HUES6 (cell line): ENCODE measurements around the gene MTHFS.

Experiments used
- H3K27ac ChIP-seq: 2 replicates; pipeline ENCODE4 v1.7.0; 2013; ENCODE audit warnings: low read depth, mild to moderate bottlenecking, low read length, inconsistent platforms
- H3K27me3 ChIP-seq: 2 replicates; pipeline ENCODE4 v1.6.1; 2013; ENCODE audit warnings: low read length; ENCODE audit not compliant: control insufficient read depth, insufficient read depth
- H3K36me3 ChIP-seq: 2 replicates; pipeline ENCODE4 v1.6.1; 2013; ENCODE audit warnings: low read length; ENCODE audit not compliant: control insufficient read depth, insufficient read depth
- H3K4me1 ChIP-seq: 2 replicates; pipeline ENCODE4 v1.6.1; 2013; ENCODE audit warnings: low read length; ENCODE audit not compliant: control insufficient read depth, insufficient read depth
- H3K4me3 ChIP-seq: 2 replicates; pipeline ENCODE4 v1.5.1; 2013; ENCODE audit warnings: low read depth, low read length
- H3K9ac ChIP-seq: one replicate; pipeline ENCODE4 v1.6.1; 2013; ENCODE audit warnings: mild to moderate bottlenecking, low read length
- H3K9me3 ChIP-seq: 2 replicates; pipeline ENCODE4 v1.6.1; 2013; ENCODE audit warnings: low read depth, low read length; ENCODE audit not compliant: control insufficient read depth, insufficient read depth

MTHFS gene

GRCh38 chr15:79897380-79897678 lies 515 bp upstream of the MTHFS start:
- peaks cover 14% of the 10 kb centered on the region for H3K4me1 ChIP-seq
- H3K36me3 ChIP-seq, result no peaks in the 10 kb centered on the region
- H3K27ac ChIP-seq, result peak overlapping the region; percentile 93
- H3K9ac ChIP-seq, result peak overlapping the region; percentile 96
- H3K4me3 ChIP-seq, result peak overlapping the region; percentile 91
- H3K9me3 ChIP-seq, result no peaks in the 10 kb centered on the region
- no peaks in the 10 kb centered on the region for H3K27me3 ChIP-seq

- peak overlapping the region; percentile 93 for H3K27ac ChIP-seq
- no peaks in the 10 kb centered on the region for H3K36me3 ChIP-seq
- peak overlapping the region; percentile 96 for H3K9ac ChIP-seq
- H3K4me3 ChIP-seq, result peak overlapping the region; percentile 91
- peaks cover 14% of the 10 kb centered on the region for H3K4me1 ChIP-seq
- H3K27me3 ChIP-seq, result no peaks in the 10 kb centered on the region
- no peaks in the 10 kb centered on the region for H3K9me3 ChIP-seq
Measured at GRCh38 chr15:79896131-79896633, 632 bp downstream of the MTHFS start.

GRCh38 chr15:79887054-79887930 lies 9.5 kb downstream of the MTHFS start:
- Histone ChIP-seq H3K4me1 (no peaks in the 10 kb centered on the region), H3K36me3 (peaks cover 45% of the 10 kb centered on the region), H3K9ac (no peak overlapping the region), H3K27me3 (no peaks in the 10 kb centered on the region), H3K27ac (no peak overlapping the region), H3K4me3 (no peak overlapping the region), H3K9me3 (no peaks in the 10 kb centered on the region)

- Histone ChIP-seq H3K9ac (no peak overlapping the region), H3K4me3 (no peak overlapping the region), H3K4me1 (no peaks in the 10 kb centered on the region), H3K9me3 (no peaks in the 10 kb centered on the region), H3K36me3 (peaks cover 55% of the 10 kb centered on the region), H3K27ac (no peak overlapping the region), H3K27me3 (no peaks in the 10 kb centered on the region)
Measured at GRCh38 chr15:79886124-79886523, 10.7 kb downstream of the MTHFS start.

GRCh38 chr15:79884204-79884596 lies 12.6 kb downstream of the MTHFS start:
- H3K36me3 ChIP-seq, result peaks cover 65% of the 10 kb centered on the region
- no peaks in the 10 kb centered on the region for H3K4me1 ChIP-seq
- H3K4me3 ChIP-seq, result no peak overlapping the region
- 0 out of 2 replicates have a peak, but pooled peaks cover 4% of the 10 kb centered on the region for H3K9me3 ChIP-seq
- no peaks in the 10 kb centered on the region for H3K27me3 ChIP-seq
- no peak overlapping the region for H3K9ac ChIP-seq
- no peak overlapping the region for H3K27ac ChIP-seq

GRCh38 chr15:79883579-79884203 lies 13.1 kb downstream of the MTHFS start:
- Histone ChIP-seq H3K27me3 (no peaks in the 10 kb centered on the region), H3K27ac (no peak overlapping the region), H3K4me1 (no peaks in the 10 kb centered on the region), H3K36me3 (peaks cover 61% of the 10 kb centered on the region), H3K4me3 (no peak overlapping the region), H3K9me3 (peaks cover 6% of the 10 kb centered on the region; the same call in 1 of the 2 replicates), H3K9ac (no peak overlapping the region)

- Histone ChIP-seq H3K9me3 (peaks cover 23% of the 10 kb centered on the region), H3K4me3 (no peak overlapping the region), H3K36me3 (peaks cover 72% of the 10 kb centered on the region), H3K27me3 (no peaks in the 10 kb centered on the region), H3K27ac (no peak overlapping the region), H3K4me1 (no peaks in the 10 kb centered on the region), H3K9ac (no peak overlapping the region)
Measured at GRCh38 chr15:79881668-79882067, 15.1 kb downstream of the MTHFS start.

- Histone ChIP-seq H3K36me3 (peaks cover 72% of the 10 kb centered on the region), H3K9ac (no peak overlapping the region), H3K27ac (no peak overlapping the region), H3K27me3 (no peaks in the 10 kb centered on the region), H3K4me1 (no peaks in the 10 kb centered on the region), H3K4me3 (no peak overlapping the region), H3K9me3 (peaks cover 23% of the 10 kb centered on the region)
Measured at GRCh38 chr15:79881254-79881653, 15.6 kb downstream of the MTHFS start.

GRCh38 chr15:79878078-79878705 lies 18.6 kb downstream of the MTHFS start:
- Histone ChIP-seq H3K27me3 (no peaks in the 10 kb centered on the region), H3K9ac (no peak overlapping the region), H3K4me3 (no peak overlapping the region), H3K36me3 (peaks cover 62% of the 10 kb centered on the region), H3K27ac (no peak overlapping the region), H3K9me3 (peaks cover 44% of the 10 kb centered on the region), H3K4me1 (no peaks in the 10 kb centered on the region)

- H3K4me3 ChIP-seq, result no peak overlapping the region
- no peak overlapping the region for H3K9ac ChIP-seq
- no peaks in the 10 kb centered on the region for H3K27me3 ChIP-seq
- peaks cover 44% of the 10 kb centered on the region for H3K9me3 ChIP-seq
- peaks cover 8% of the 10 kb centered on the region; the same call in 1 of the 2 replicates for H3K4me1 ChIP-seq
- H3K27ac ChIP-seq, result no peak overlapping the region
- H3K36me3 ChIP-seq, result peaks cover 51% of the 10 kb centered on the region
Measured at GRCh38 chr15:79875213-79875612, 21.6 kb downstream of the MTHFS start.

- H3K36me3 ChIP-seq, result peaks cover 42% of the 10 kb centered on the region
- peaks cover 39% of the 10 kb centered on the region for H3K9me3 ChIP-seq
- no peak overlapping the region for H3K4me3 ChIP-seq
- no peak overlapping the region for H3K9ac ChIP-seq
- H3K4me1 ChIP-seq, result peaks cover 8% of the 10 kb centered on the region; the same call in 1 of the 2 replicates
- no peak overlapping the region for H3K27ac ChIP-seq
- no peaks in the 10 kb centered on the region for H3K27me3 ChIP-seq
Measured at GRCh38 chr15:79874242-79874641, 22.6 kb downstream of the MTHFS start.
